WTC11 (cell line): ENCODE results near the gene TMEM8B. TPM values are rescaled to one million over a fixed set of nuclear protein-coding genes. Genes with fewer than 3 reads are reported as not detected.

ENCODE experiments used
- ATAC-seq: fragments of 200-7000 bp; cut with Tn5 transposase; 2 replicates; pipeline ENCODE4 v1.10.0; 2021; ENCODE audit warnings: mild to moderate bottlenecking, moderate library complexity
- CTCF ChIA-PET: fragments of 300-600 bp; sonication (Branson Sonifier 250); formaldehyde crosslinking; loops from one replicate; lab custom pipeline; 2021; ENCODE audit warnings: antibody characterized with exemption; lab: Charles Lee
- POLR2A ChIA-PET: fragments of 350-600 bp; sonication (Branson Sonifier 250); formaldehyde crosslinking; loops from one replicate; lab custom pipeline; 2021; ENCODE audit warnings: antibody characterized with exemption; lab: Charles Lee
- DNase-seq: peaks from one replicate; pipeline ENCODE4 v3.0.0; 2021; ENCODE audit warnings: low spot score
- H3K27ac Mint-ChIP-seq: 2 replicates; pipeline ENCODE4 v1.8.0; 2021; ENCODE audit warnings: mixed read lengths
- H3K27me3 Mint-ChIP-seq: 2 replicates; pipeline ENCODE4 v1.8.0; 2021; ENCODE audit warnings: low read depth, mild to moderate bottlenecking, moderate library complexity, mixed read lengths
- H3K36me3 Mint-ChIP-seq: 2 replicates; pipeline ENCODE4 v1.8.0; 2021; ENCODE audit warnings: mixed read lengths
- H3K4me1 Mint-ChIP-seq: 2 replicates; pipeline ENCODE4 v1.8.0; 2022; ENCODE audit warnings: mixed read lengths
- H3K4me3 Mint-ChIP-seq: 2 replicates; pipeline ENCODE4 v1.8.0; 2021; ENCODE audit warnings: mild to moderate bottlenecking, moderate library complexity, mixed read lengths
- H3K9me3 Mint-ChIP-seq: 2 replicates; pipeline ENCODE4 v1.8.0; 2021; ENCODE audit warnings: mixed read lengths
- ATF1 ChIP-seq: sonication (generic); formaldehyde crosslinking; IDR thresholded peaks from 2 replicates; pipeline ENCODE4 v1.8.1; 2023; ENCODE audit warnings: mild to moderate bottlenecking, moderate library complexity, missing genetic modification reagents
- E2F5 ChIP-seq: sonication (generic); formaldehyde crosslinking; IDR thresholded peaks from 2 replicates; pipeline ENCODE4 v1.8.1; 2022; ENCODE audit warnings: mild to moderate bottlenecking, moderate library complexity, missing genetic modification reagents
- ELF4 ChIP-seq: sonication (generic); formaldehyde crosslinking; IDR thresholded peaks from 2 replicates; pipeline ENCODE4 v1.8.1; 2022; ENCODE audit warnings: low read depth, mild to moderate bottlenecking, moderate library complexity, missing genetic modification reagents
- ESRRA ChIP-seq: sonication (generic); formaldehyde crosslinking; IDR thresholded peaks from 2 replicates; pipeline ENCODE4 v1.8.1; 2022; ENCODE audit warnings: mild to moderate bottlenecking, missing genetic modification reagents, borderline replicate concordance
- FOXP1 ChIP-seq: sonication (generic); formaldehyde crosslinking; IDR thresholded peaks from 2 replicates; pipeline ENCODE4 v1.8.0; 2022; ENCODE audit warnings: missing genetic modification reagents, mild to moderate bottlenecking, moderate library complexity, borderline replicate concordance
- GTF2I ChIP-seq: fragments of 250-450 bp; sonication (Bioruptor Pico); conservative IDR thresholded peaks from 2 replicates; pipeline ENCODE4 v1.4.0; 2021; ENCODE audit warnings: mild to moderate bottlenecking
- HMGXB4 ChIP-seq: sonication (generic); formaldehyde crosslinking; IDR thresholded peaks from 2 replicates; pipeline ENCODE4 v1.8.1; 2023; ENCODE audit warnings: mild to moderate bottlenecking, moderate library complexity, missing genetic modification reagents
- IRF2 ChIP-seq: sonication (generic); formaldehyde crosslinking; IDR thresholded peaks from 2 replicates; pipeline ENCODE4 v1.8.0; 2022; ENCODE audit warnings: low read depth, missing genetic modification reagents, borderline replicate concordance
- MYBL2 ChIP-seq: sonication (generic); formaldehyde crosslinking; IDR thresholded peaks from 2 replicates; pipeline ENCODE4 v1.8.1; 2023; ENCODE audit warnings: mild to moderate bottlenecking, moderate library complexity, missing genetic modification reagents
- NFATC4 ChIP-seq: fragments of 250-450 bp; sonication (Bioruptor Pico); IDR thresholded peaks from 2 replicates; pipeline ENCODE4 v1.9.0; 2021; ENCODE audit warnings: mild to moderate bottlenecking
- NFYB ChIP-seq: sonication (generic); formaldehyde crosslinking; conservative IDR thresholded peaks from 2 replicates; pipeline ENCODE4 v1.8.0; 2022; ENCODE audit warnings: low read depth, missing genetic modification reagents
- NR2C2 ChIP-seq: sonication (generic); formaldehyde crosslinking; IDR thresholded peaks from 2 replicates; pipeline ENCODE4 v1.8.0; 2022; ENCODE audit warnings: mild to moderate bottlenecking, missing genetic modification reagents
- TCF7 ChIP-seq: sonication (generic); formaldehyde crosslinking; IDR thresholded peaks from 2 replicates; pipeline ENCODE4 v1.8.0; 2022; ENCODE audit warnings: mild to moderate bottlenecking, low read depth, missing genetic modification reagents, moderate library complexity
- TEAD1 ChIP-seq: sonication (generic); formaldehyde crosslinking; IDR thresholded peaks from 2 replicates; pipeline ENCODE4 v1.8.0; 2022; ENCODE audit warnings: mild to moderate bottlenecking, missing genetic modification reagents
- TEAD4 ChIP-seq: sonication (generic); formaldehyde crosslinking; IDR thresholded peaks from 2 replicates; pipeline ENCODE4 v1.8.0; 2022; ENCODE audit warnings: mild to moderate bottlenecking, missing genetic modification reagents
- USF2 ChIP-seq: sonication (generic); formaldehyde crosslinking; IDR thresholded peaks from 2 replicates; pipeline ENCODE4 v1.8.1; 2023; ENCODE audit warnings: mild to moderate bottlenecking, missing genetic modification reagents, moderate library complexity
- ZBTB21 ChIP-seq: sonication (generic); formaldehyde crosslinking; IDR thresholded peaks from 2 replicates; pipeline ENCODE4 v1.8.1; 2023; ENCODE audit warnings: mild to moderate bottlenecking, missing genetic modification reagents, borderline replicate concordance
- ZNF121 ChIP-seq: sonication (generic); formaldehyde crosslinking; IDR thresholded peaks from 2 replicates; pipeline ENCODE4 v1.8.0; 2023; ENCODE audit warnings: missing genetic modification reagents
- ZNF219 ChIP-seq: sonication (generic); formaldehyde crosslinking; IDR thresholded peaks from 2 replicates; pipeline ENCODE4 v1.8.0; 2023; ENCODE audit warnings: missing genetic modification reagents, mild to moderate bottlenecking, borderline replicate concordance
- ZNF423 ChIP-seq: fragments of 250-450 bp; sonication (Bioruptor Pico); IDR thresholded peaks from 2 replicates; pipeline ENCODE4 v2.1.2; 2022; ENCODE audit warnings: mild to moderate bottlenecking, moderate library complexity
- ZNF671 ChIP-seq: fragments of 250-450 bp; sonication (Bioruptor Pico); IDR thresholded peaks from 2 replicates; pipeline ENCODE4 v1.8.0; 2021; ENCODE audit warnings: mild to moderate bottlenecking
- total RNA-seq: library from RNA; stranded (reverse); gene quantifications from 3 replicates; pipeline ENCODE4 v1.2.3, GENCODE V29; 2021
- TF ChIP-seq, protein P1 (sequence below): fragments of 250-450 bp; sonication (Bioruptor Pico); conservative IDR thresholded peaks from 2 replicates; pipeline ENCODE4 v1.9.0; 2021; ENCODE audit warnings: mild to moderate bottlenecking
- TF ChIP-seq, protein P2 (sequence below): sonication (generic); formaldehyde crosslinking; IDR thresholded peaks from 2 replicates; pipeline ENCODE4 v1.8.1; 2022; ENCODE audit warnings: low read depth, mild to moderate bottlenecking, moderate library complexity, missing genetic modification reagents, borderline replicate concordance
- TF ChIP-seq, protein P3 (sequence below): sonication (generic); formaldehyde crosslinking; IDR thresholded peaks from 2 replicates; pipeline ENCODE4 v1.8.1; 2022; ENCODE audit warnings: low read depth, missing genetic modification reagents, borderline replicate concordance

Gene TMEM8B
- total RNA-seq, 1 experiment from 2014 or later: 9.5 TPM

DNA sequence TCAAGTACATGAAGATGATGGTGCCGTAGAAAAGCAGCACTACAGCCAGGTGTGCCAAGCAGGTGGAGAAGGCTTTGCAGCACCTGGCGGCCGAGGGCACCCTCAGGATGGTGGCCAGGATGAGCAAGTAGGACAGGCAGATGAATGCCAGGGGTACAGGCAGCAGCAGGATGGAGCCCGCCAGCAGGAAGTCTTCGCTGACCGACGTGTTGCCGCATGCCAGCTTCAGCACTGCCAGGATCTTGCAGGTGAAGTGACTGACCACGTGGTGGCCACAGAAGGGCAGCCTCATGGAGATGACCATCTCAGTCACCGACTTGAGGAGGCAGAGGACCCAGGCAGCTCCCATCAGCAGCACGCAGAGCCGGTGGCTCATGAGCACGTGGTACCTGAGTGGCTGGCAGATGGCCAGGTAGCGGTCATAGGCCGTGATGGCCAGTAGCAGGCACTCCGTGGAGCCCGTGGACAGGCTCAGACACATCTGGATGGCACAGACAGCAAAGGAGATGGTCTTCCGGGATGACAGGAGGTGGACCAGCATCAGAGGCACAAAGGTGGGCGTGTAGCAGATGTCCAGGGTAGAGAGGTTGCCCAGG, 40.7 kb downstream of the TMEM8B start:
- Mint-ChIP-seq H3K9me3 (peaks cover 1% of the 10 kb centered on the region; the same call in 1 of the 2 replicates), H3K4me1 (peaks cover 11% of the 10 kb centered on the region), H3K36me3 (no peaks in the 10 kb centered on the region), H3K4me3 (no peak overlapping the region), H3K27me3 (peaks cover 10% of the 10 kb centered on the region), H3K27ac (no peak overlapping the region)
- POLR2A ChIA-PET: no interaction called here
- DNase-seq: no peak
- CTCF ChIA-PET: interaction anchor here (1.3 to 2.2 kb wide), 2 partner anchors 34 to 35 kb away, joined by 3 to 10 read pairs; no protein-coding TSS in a partner anchor
- no peak for ATAC-seq
- 0 out of 2 replicates have a peak, but pooled peaks have one; percentile 37 for TF ChIP-seq IRF2 (CRISPR knock-in tag)
- no peak for TF ChIP-seq NR2C2 (CRISPR knock-in tag)
- TF ChIP-seq FOXP1 (CRISPR knock-in tag): 0 out of 2 replicates have a peak, but pooled peaks have one; percentile 30
- TF ChIP-seq, protein P1, sequence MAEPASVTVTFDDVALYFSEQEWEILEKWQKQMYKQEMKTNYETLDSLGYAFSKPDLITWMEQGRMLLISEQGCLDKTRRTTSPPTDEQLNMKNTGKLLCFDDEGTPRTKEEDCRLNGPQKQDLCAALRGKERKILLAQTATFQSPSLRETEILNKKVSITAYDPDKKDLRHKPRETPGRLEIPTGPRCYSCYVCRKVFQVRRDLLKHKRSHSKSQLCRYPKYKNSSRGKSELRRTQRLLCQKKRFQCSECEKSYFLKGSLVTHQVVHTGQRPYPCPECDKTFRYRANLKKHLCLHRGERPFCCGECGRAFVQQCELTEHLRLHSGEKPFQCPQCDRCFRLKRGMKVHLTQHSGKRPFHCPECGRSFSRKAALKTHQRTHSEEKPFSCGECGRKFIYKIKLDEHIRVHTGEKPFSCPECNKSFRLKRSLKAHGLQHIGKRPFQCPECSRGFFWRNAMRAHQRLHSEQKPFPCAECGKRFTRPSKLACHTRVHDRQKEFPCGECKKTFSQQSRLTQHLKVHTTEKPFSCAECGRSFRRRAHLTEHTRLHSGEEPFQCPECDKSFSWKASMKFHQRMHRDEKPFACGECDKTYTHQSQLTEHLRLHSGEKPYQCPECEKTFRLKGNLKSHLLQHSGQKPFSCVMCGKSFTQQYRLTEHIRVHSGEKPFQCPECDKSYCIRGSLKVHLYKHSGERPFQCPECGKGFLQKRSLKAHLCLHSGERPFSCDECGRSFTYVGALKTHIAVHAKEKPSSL (CRISPR knock-in tag): no peak
- peak; percentile 10; the same call in 1 of the 2 replicates for TF ChIP-seq TCF7
- TF ChIP-seq ZNF423: no peak

- Mint-ChIP-seq H3K27me3 (peaks cover 10% of the 10 kb centered on the region), H3K36me3 (no peaks in the 10 kb centered on the region)
- TF ChIP-seq ESRRA (CRISPR knock-in tag): no peak
- no peak for TF ChIP-seq ATF1 (CRISPR knock-in tag)
- TF ChIP-seq NFYB (CRISPR knock-in tag): no peak
- TF ChIP-seq USF2 (CRISPR knock-in tag): no peak
- TF ChIP-seq TEAD4 (CRISPR knock-in tag): no peak
- no peak for TF ChIP-seq MYBL2 (CRISPR knock-in tag)
- TF ChIP-seq, protein P2, sequence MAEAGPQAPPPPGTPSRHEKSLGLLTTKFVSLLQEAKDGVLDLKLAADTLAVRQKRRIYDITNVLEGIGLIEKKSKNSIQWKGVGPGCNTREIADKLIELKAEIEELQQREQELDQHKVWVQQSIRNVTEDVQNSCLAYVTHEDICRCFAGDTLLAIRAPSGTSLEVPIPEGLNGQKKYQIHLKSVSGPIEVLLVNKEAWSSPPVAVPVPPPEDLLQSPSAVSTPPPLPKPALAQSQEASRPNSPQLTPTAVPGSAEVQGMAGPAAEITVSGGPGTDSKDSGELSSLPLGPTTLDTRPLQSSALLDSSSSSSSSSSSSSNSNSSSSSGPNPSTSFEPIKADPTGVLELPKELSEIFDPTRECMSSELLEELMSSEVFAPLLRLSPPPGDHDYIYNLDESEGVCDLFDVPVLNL: no peak
- no peak for TF ChIP-seq NR2C2 (CRISPR knock-in tag)
- no peak for TF ChIP-seq ZNF219 (CRISPR knock-in tag)
- TF ChIP-seq, all 79 proteins: peak for 0
- ChIA-PET POLR2A (no interaction called here), CTCF (interaction anchor here (0.8 to 1.3 kb wide), 3 partner anchors 35 to 321 kb away, joined by 3 read pairs; partner anchors contain the start of gene CLTA)
- ATAC-seq: no peak
- H3K4me1 Mint-ChIP-seq: peaks cover 11% of the 10 kb centered on the region
- H3K4me3 Mint-ChIP-seq: no peak within 1 kb of the TSS
- DNase-seq: no peak
- H3K27ac Mint-ChIP-seq: no peak within 1 kb of the TSS
- peaks cover 6% of the 10 kb centered on the region for H3K9me3 Mint-ChIP-seq
Observed at GRCh38 chr9:35870351-35870923, 41.4 kb downstream of the TMEM8B start, which contains the start of gene OR13J1. OR13J1 (minus strand) TSS chr9:35870401; CDS start chr9:35870401, 0 bp downstream.

DNA sequence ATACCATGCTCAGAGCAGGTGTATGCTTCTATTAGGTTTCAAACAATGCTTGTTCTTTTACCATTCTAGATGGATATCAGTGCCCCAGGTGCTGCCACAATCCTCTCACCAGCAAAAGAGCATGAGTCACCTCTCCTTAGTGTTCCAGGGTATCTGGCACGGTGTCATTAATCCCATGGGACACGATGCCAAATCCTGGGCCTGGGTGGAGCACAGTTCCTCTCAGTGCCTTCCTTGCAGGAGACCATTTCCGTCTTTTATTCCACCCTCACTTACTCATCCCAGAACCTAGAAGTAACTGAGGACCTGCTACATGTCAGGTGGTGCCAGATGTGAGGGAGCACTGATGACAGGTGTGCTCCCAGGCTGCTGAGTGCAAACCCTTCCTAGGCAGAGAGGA, 42.5 kb downstream of the TMEM8B start:
- Mint-ChIP-seq H3K27me3 (peaks cover 15% of the 10 kb centered on the region), H3K27ac (no peak overlapping the region), H3K9me3 (peaks cover 17% of the 10 kb centered on the region), H3K36me3 (peaks cover under 1% of the 10 kb centered on the region; the same call in 1 of the 2 replicates), H3K4me3 (no peak overlapping the region), H3K4me1 (peaks cover 11% of the 10 kb centered on the region)
- DNase-seq (no peak), ATAC-seq (no peak)
- ChIA-PET CTCF (interaction anchor here (1.2 kb wide), 1 partner anchor 319 kb away, joined by 3 read pairs; the partner anchor contains the start of gene CLTA), POLR2A (no interaction called here)
- TF ChIP-seq ZBTB21 (CRISPR knock-in tag) (no peak), ZNF423 (no peak), ELF4 (no peak), NFATC4 (CRISPR knock-in tag) (no peak), E2F5 (CRISPR knock-in tag) (no peak), TEAD1 (no peak), ZNF121 (CRISPR knock-in tag) (no peak), GTF2I (CRISPR knock-in tag) (no peak), ZNF671 (no peak), HMGXB4 (CRISPR knock-in tag) (no peak)
- TF ChIP-seq, protein P3, sequence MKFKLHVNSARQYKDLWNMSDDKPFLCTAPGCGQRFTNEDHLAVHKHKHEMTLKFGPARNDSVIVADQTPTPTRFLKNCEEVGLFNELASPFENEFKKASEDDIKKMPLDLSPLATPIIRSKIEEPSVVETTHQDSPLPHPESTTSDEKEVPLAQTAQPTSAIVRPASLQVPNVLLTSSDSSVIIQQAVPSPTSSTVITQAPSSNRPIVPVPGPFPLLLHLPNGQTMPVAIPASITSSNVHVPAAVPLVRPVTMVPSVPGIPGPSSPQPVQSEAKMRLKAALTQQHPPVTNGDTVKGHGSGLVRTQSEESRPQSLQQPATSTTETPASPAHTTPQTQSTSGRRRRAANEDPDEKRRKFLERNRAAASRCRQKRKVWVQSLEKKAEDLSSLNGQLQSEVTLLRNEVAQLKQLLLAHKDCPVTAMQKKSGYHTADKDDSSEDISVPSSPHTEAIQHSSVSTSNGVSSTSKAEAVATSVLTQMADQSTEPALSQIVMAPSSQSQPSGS: no peak
